ENCODE data around the gene DGKG.

Gene DGKG

GRCh38 chr3:186137051-186137685 lies 224.9 kb downstream of the DGKG start:
- Histone ChIP-seq H3K27ac (ENCODE audit: low read length) (no peak overlapping the region), H3K4me3 (ENCODE audit: low read length) (no peak overlapping the region), H3K36me3 (ENCODE audit: control insufficient read depth, low read depth, low read length) (no peaks in the 10 kb centered on the region), H3K9me3 (ENCODE audit: control insufficient read depth, low read depth, low read length) (no peaks in the 10 kb centered on the region), H3K9ac (ENCODE audit: low read length) (no peak overlapping the region), H3K27me3 (ENCODE audit: control insufficient read depth, insufficient read depth, low read length) (no peaks in the 10 kb centered on the region), H3K4me1 (ENCODE audit: control insufficient read depth, low read depth, low read length) (no peaks in the 10 kb centered on the region)

- Histone ChIP-seq H3K9me3 (ENCODE audit: control insufficient read depth, low read depth, low read length) (no peaks in the 10 kb centered on the region), H3K9ac (ENCODE audit: low read length) (no peak overlapping the region), H3K4me1 (ENCODE audit: control insufficient read depth, low read depth, low read length) (peaks cover 3% of the 10 kb centered on the region), H3K36me3 (ENCODE audit: control insufficient read depth, low read depth, low read length) (no peaks in the 10 kb centered on the region), H3K4me3 (ENCODE audit: low read length) (no peak overlapping the region), H3K27me3 (ENCODE audit: control insufficient read depth, insufficient read depth, low read length) (no peaks in the 10 kb centered on the region), H3K27ac (ENCODE audit: low read length) (no peak overlapping the region)
Observed at GRCh38 chr3:186133980-186134379, 228.1 kb downstream of the DGKG start.

- Histone ChIP-seq H3K9me3 (ENCODE audit: control insufficient read depth, low read depth, low read length) (no peaks in the 10 kb centered on the region), H3K4me3 (ENCODE audit: low read length) (no peak overlapping the region), H3K27me3 (ENCODE audit: control insufficient read depth, insufficient read depth, low read length) (no peaks in the 10 kb centered on the region), H3K4me1 (ENCODE audit: control insufficient read depth, low read depth, low read length) (peaks cover 12% of the 10 kb centered on the region), H3K27ac (ENCODE audit: low read length) (no peak overlapping the region), H3K9ac (ENCODE audit: low read length) (no peak overlapping the region), H3K36me3 (ENCODE audit: control insufficient read depth, low read depth, low read length) (no peaks in the 10 kb centered on the region)
Observed at GRCh38 chr3:186132487-186132886, 229.5 kb downstream of the DGKG start.

- Histone ChIP-seq H3K27me3 (ENCODE audit: control insufficient read depth, insufficient read depth, low read length) (no peaks in the 10 kb centered on the region), H3K4me1 (ENCODE audit: control insufficient read depth, low read depth, low read length) (peaks cover 12% of the 10 kb centered on the region), H3K27ac (ENCODE audit: low read length) (no peak overlapping the region), H3K4me3 (ENCODE audit: low read length) (no peak overlapping the region), H3K9ac (ENCODE audit: low read length) (no peak overlapping the region), H3K36me3 (ENCODE audit: control insufficient read depth, low read depth, low read length) (no peaks in the 10 kb centered on the region), H3K9me3 (ENCODE audit: control insufficient read depth, low read depth, low read length) (no peaks in the 10 kb centered on the region)
Observed at GRCh38 chr3:186129206-186129605, 232.8 kb downstream of the DGKG start.

DNA sequence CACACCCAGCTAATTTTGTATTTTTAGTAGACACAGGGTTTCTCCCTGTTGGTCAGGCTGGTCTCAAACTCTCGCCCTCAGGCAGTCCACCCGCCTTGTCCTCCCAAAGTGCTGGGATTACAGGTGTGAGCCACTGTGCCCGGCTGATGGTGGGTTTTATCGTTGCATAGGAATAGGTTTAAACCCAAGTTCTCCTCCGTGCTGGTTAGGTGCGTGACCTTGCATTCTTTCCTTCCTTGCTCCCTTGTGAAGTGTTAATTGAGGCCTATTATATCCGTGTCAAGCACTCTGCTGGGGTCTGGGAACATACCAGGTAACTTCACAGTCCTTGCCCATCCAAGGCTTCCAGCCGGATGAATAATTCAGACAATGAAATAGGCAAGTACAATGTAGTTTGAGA lies 233.9 kb downstream of the DGKG start:
- H3K9me3 ChIP-seq (ENCODE audit: control insufficient read depth, low read depth, low read length) = no peaks in the 10 kb centered on the region
- H3K4me1 ChIP-seq (ENCODE audit: control insufficient read depth, low read depth, low read length) = peaks cover 12% of the 10 kb centered on the region

DNA sequence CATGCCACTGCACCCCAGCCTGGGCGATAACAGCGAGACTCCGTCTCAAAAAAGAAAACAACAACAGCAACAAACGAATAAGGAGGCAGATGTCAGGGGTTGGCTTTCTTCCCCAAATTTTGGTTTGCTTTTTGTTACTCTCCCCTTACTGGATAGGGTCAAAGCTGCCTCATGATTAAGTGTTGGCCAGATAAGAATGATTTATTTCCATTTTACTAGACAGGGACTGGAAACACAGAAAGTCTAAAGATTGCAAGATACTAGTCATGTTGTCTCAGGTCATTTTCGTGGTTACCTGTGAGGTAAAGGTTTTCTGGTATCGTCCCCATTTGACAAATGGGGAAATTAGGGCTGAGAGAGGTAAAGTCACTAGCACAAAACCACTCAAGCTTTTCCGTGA lies 234.6 kb downstream of the DGKG start:
- Histone ChIP-seq H3K27me3 (ENCODE audit: control insufficient read depth, insufficient read depth, low read length) (no peaks in the 10 kb centered on the region), H3K4me3 (ENCODE audit: low read length) (no peak overlapping the region), H3K9ac (ENCODE audit: low read length) (no peak overlapping the region), H3K36me3 (ENCODE audit: control insufficient read depth, low read depth, low read length) (no peaks in the 10 kb centered on the region), H3K27ac (ENCODE audit: low read length) (no peak overlapping the region), H3K4me1 (ENCODE audit: control insufficient read depth, low read depth, low read length) (peaks cover 15% of the 10 kb centered on the region), H3K9me3 (ENCODE audit: control insufficient read depth, low read depth, low read length) (no peaks in the 10 kb centered on the region)

More for the DNA sequence above, 233.9 kb downstream of the DGKG start:
- no peak overlapping the region for H3K9ac ChIP-seq (ENCODE audit: low read length)
- H3K4me3 ChIP-seq (ENCODE audit: low read length) = no peak overlapping the region
- H3K27me3 ChIP-seq (ENCODE audit: control insufficient read depth, insufficient read depth, low read length) = no peaks in the 10 kb centered on the region
- no peaks in the 10 kb centered on the region for H3K36me3 ChIP-seq (ENCODE audit: control insufficient read depth, low read depth, low read length)
- no peak overlapping the region for H3K27ac ChIP-seq (ENCODE audit: low read length)

- Histone ChIP-seq H3K9ac (ENCODE audit: low read length) (no peak overlapping the region), H3K4me1 (ENCODE audit: control insufficient read depth, low read depth, low read length) (peaks cover 27% of the 10 kb centered on the region), H3K36me3 (ENCODE audit: control insufficient read depth, low read depth, low read length) (no peaks in the 10 kb centered on the region), H3K27ac (ENCODE audit: low read length) (no peak overlapping the region), H3K4me3 (ENCODE audit: low read length) (no peak overlapping the region), H3K9me3 (ENCODE audit: control insufficient read depth, low read depth, low read length) (no peaks in the 10 kb centered on the region), H3K27me3 (ENCODE audit: control insufficient read depth, insufficient read depth, low read length) (no peaks in the 10 kb centered on the region)
Observed at GRCh38 chr3:186125118-186125517, 236.9 kb downstream of the DGKG start.

DNA sequence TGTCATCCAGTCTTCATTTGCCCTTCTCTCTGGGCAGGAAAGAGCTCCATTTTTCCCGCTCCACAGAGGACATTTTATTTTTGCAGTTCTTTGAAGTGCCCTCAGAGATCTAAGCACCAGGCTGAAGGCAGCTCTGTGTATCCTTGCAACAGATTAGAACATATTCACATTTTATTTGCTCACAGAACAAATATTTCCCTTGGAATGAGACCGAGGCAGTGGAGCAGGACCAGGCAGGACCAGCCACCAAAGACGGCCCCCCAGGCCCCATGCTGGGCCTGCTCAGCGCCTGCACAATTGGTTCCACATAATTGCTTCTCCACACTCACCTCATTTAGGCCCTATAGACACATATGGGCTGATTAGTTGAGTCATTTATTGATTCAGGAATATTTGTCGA lies 237.4 kb downstream of the DGKG start:
- Histone ChIP-seq H3K9ac (ENCODE audit: low read length) (no peak overlapping the region), H3K4me3 (ENCODE audit: low read length) (no peak overlapping the region), H3K9me3 (ENCODE audit: control insufficient read depth, low read depth, low read length) (no peaks in the 10 kb centered on the region), H3K27me3 (ENCODE audit: control insufficient read depth, insufficient read depth, low read length) (no peaks in the 10 kb centered on the region), H3K27ac (ENCODE audit: low read length) (no peak overlapping the region), H3K4me1 (ENCODE audit: control insufficient read depth, low read depth, low read length) (peaks cover 27% of the 10 kb centered on the region), H3K36me3 (ENCODE audit: control insufficient read depth, low read depth, low read length) (no peaks in the 10 kb centered on the region)

- Histone ChIP-seq H3K4me3 (ENCODE audit: low read length) (no peak overlapping the region), H3K27me3 (ENCODE audit: control insufficient read depth, insufficient read depth, low read length) (no peaks in the 10 kb centered on the region), H3K4me1 (ENCODE audit: control insufficient read depth, low read depth, low read length) (peaks cover 16% of the 10 kb centered on the region), H3K27ac (ENCODE audit: low read length) (no peak overlapping the region), H3K9ac (ENCODE audit: low read length) (no peak overlapping the region), H3K9me3 (ENCODE audit: control insufficient read depth, low read depth, low read length) (no peaks in the 10 kb centered on the region), H3K36me3 (ENCODE audit: control insufficient read depth, low read depth, low read length) (no peaks in the 10 kb centered on the region)
Observed at GRCh38 chr3:186123012-186123411, 239.0 kb downstream of the DGKG start.

GRCh38 chr3:186121968-186122367 lies 240.1 kb downstream of the DGKG start:
- H3K27ac ChIP-seq (ENCODE audit: low read length) = no peak overlapping the region
- peaks cover 5% of the 10 kb centered on the region for H3K27me3 ChIP-seq (ENCODE audit: control insufficient read depth, insufficient read depth, low read length)
- H3K36me3 ChIP-seq (ENCODE audit: control insufficient read depth, low read depth, low read length) = no peaks in the 10 kb centered on the region
- H3K4me1 ChIP-seq (ENCODE audit: control insufficient read depth, low read depth, low read length) = peaks cover 15% of the 10 kb centered on the region
- H3K9ac ChIP-seq (ENCODE audit: low read length) = no peak overlapping the region
- no peaks in the 10 kb centered on the region for H3K9me3 ChIP-seq (ENCODE audit: control insufficient read depth, low read depth, low read length)
- H3K4me3 ChIP-seq (ENCODE audit: low read length) = peak overlapping the region; percentile 33

DNA sequence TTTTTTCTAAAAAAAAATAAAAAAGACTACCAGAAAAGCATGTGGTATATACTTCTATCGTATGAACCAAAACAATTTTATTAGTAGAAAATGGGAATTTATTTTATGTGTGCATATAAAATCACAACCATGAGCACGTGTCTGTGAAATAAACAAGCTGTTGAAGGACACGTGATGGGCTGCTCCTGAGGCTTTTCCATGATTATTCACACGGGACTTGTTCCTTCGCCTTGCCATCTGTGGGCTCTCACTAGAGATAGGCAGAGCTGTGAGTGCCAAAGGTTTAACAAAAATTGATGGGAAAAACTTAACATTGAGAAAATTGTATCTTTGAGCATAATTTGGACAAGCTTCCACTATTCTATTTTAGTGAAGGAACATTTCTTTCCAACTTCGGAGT lies 240.8 kb downstream of the DGKG start:
- Histone ChIP-seq H3K4me3 (ENCODE audit: low read length) (no peak overlapping the region), H3K4me1 (ENCODE audit: control insufficient read depth, low read depth, low read length) (peaks cover 15% of the 10 kb centered on the region), H3K36me3 (ENCODE audit: control insufficient read depth, low read depth, low read length) (no peaks in the 10 kb centered on the region), H3K27ac (ENCODE audit: low read length) (no peak overlapping the region), H3K9ac (ENCODE audit: low read length) (no peak overlapping the region), H3K27me3 (ENCODE audit: control insufficient read depth, insufficient read depth, low read length) (peaks cover 5% of the 10 kb centered on the region), H3K9me3 (ENCODE audit: control insufficient read depth, low read depth, low read length) (no peaks in the 10 kb centered on the region)

DNA sequence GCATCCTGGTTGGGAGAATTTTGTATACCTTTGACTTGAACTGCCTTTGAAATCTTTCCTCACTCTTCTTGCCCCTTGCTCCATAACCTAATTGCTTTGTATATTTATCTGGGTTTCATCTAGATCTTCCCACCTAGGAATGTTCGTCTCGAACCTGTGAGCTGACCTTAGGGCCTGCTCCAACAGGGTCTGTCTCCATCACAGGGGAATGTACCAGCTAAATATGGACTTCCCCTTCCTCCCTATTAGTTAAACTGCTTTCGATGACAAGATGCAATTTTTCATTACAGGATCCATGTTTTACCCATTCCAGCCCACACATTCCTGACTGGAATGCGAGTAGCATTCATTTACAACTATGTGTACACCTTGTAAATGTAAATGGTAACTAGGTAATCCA lies 242.5 kb downstream of the DGKG start:
- no peak overlapping the region for H3K9ac ChIP-seq (ENCODE audit: low read length)
- peaks cover 21% of the 10 kb centered on the region for H3K27me3 ChIP-seq (ENCODE audit: control insufficient read depth, insufficient read depth, low read length)

More for the DNA sequence above, 242.5 kb downstream of the DGKG start:
- Histone ChIP-seq H3K9me3 (ENCODE audit: control insufficient read depth, low read depth, low read length) (no peaks in the 10 kb centered on the region), H3K4me3 (ENCODE audit: low read length) (no peak overlapping the region), H3K36me3 (ENCODE audit: control insufficient read depth, low read depth, low read length) (no peaks in the 10 kb centered on the region), H3K27ac (ENCODE audit: low read length) (no peak overlapping the region), H3K4me1 (ENCODE audit: control insufficient read depth, low read depth, low read length) (peaks cover 15% of the 10 kb centered on the region)
